DMS114 treated with DMSO at 0.1 percent for 48 hours (cell line): ENCODE data around the gene EIF5.
"Not testable (repeated sequence)": the region's sequence is repeated elsewhere in the genome, so short reads cannot be mapped to it uniquely, and the experiment has no call there.

Source experiments
- DNase-seq: peaks from one replicate; lab custom pipeline; 2025; ENCODE audit not compliant: unreplicated experiment; lab: John Stamatoyannopoulos, UW

Gene EIF5

DNA sequence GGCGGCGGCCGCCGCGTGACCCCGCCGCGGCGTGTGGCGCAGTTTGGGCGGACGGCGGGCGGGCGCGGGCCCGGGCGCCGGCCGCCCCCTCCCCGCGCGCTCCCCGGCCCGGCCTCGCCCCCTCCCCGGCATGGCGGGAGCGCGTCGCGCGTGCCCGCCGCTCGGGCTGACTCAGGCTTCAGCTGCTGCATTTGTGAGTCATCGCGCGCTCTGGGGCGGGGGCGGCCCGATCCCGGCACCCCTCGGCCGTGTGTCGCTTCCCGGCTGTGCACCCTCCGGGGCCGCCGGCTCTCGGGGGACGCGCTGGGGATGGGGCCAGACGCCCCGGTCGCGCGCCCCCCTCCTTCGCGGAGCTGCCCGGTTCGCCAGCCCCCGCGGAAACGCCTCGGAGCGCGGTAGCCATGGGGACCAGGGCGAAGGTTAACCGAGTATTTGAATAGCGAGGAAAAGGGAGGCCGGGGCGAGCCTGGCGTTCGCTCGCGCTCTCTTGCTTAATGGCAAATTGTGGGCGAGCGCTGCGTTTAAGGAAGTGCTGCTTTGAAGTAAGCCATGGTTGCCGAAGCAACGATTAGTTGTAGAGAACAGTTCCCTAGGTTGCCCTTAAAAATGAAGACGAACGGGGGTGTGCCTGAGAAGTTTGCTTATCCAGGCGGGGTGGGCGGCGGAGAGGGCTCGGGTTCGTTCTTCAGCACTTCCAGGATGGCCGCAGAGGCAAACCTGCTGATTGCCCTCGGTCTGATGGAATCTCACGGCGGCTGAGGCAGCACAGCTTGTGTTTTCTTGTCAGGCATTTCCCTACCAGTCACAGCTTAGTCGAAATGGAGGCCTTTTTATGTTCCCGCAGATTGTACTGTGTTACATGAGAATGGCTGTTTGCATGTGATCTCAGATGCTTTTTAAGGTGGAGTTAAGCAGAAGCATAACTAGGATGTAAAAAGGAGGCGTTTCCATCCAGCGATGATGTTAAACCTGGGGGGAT is 896 bp downstream of the EIF5 start:
- no peak for DNase-seq

DNA sequence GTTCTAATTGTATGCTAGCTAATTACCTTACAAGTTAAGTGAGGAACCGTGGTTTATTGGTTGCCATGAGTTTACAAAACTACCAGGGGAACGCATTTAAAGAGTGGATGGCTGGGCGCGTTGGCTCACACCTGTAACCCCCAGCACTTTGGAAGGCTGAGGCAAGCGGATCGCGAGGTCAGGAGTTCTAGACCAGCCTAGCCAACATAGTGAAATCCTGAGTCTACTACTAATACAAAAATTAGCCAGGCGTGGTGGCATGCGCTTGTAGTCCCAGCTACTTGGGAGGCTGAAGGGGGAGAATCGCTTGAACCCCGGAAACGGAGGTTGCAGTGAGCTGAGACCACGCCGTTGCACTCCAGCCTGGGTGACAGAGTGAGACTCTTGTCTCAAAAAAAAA is 2.2 kb downstream of the EIF5 start:
- no peak for DNase-seq

DNA sequence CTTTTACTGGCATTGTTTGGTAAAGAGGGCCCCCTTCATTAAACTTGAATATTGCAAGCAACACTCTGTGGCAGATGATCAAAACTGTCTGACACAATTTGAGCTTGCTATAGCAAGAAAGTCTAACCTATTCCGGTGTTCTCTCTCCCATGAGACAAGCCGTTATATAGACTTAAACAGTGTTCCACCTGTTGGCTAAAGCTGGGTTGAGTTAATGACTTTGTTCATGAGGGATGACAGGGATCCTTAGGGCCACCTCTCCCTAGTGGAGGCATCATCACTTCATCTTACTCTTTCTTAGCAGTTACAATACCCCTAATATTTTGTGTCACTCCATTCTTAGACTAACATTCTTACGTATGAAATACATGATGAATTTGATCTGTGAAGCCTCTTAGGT is 3.8 kb downstream of the EIF5 start:
- DNase-seq: no peak

DNA sequence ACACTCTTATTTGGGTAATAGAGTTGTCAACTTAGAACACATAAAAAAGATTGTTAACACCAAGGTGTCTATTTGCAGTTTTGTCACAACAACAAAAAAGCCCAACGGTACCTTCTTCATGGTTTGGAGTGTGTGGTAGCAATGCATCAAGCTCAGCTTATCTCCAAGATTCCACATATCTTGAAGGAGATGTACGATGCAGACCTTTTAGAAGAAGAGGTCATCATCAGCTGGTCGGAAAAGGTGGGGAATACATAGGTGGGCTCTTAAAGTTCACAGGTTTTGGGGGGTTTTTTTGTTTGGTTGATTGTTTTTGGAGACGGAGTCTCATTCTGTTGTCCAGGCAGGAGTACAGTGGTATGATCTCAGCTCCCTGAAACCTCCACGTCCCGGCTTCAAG is 5.5 kb downstream of the EIF5 start:
- no peak for DNase-seq

DNA sequence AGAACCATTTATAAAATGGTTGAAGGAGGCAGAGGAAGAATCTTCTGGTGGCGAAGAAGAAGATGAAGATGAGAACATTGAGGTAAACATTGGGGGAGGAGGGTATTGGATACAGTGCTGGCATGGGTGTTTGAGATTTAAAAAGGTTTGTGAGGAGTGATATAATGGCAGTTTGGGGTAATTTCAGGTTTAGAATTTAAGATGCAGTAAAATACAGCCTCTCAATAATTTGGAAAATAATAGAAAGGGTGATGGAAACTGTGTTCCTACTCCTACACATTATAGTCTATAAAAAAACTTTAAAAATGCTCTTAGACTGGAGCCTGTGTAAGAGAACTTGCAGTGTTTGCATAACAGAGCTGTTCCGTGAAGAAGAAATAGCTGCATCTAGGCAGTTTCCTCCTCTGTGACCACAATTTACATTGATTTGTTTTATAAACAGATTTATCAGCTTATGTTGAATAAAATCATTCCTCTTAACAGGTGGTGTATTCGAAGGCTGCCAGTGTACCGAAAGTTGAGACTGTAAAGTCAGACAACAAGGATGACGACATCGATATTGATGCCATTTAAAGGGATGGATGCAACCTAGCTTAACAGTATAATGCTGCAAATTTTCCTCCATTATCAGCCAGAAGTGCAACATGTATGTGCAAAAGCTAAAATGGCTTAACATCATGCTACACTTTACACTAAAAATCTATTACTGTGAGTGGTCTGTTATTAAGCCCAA is 6.6 kb downstream of the EIF5 start:
- no peak for DNase-seq

DNA sequence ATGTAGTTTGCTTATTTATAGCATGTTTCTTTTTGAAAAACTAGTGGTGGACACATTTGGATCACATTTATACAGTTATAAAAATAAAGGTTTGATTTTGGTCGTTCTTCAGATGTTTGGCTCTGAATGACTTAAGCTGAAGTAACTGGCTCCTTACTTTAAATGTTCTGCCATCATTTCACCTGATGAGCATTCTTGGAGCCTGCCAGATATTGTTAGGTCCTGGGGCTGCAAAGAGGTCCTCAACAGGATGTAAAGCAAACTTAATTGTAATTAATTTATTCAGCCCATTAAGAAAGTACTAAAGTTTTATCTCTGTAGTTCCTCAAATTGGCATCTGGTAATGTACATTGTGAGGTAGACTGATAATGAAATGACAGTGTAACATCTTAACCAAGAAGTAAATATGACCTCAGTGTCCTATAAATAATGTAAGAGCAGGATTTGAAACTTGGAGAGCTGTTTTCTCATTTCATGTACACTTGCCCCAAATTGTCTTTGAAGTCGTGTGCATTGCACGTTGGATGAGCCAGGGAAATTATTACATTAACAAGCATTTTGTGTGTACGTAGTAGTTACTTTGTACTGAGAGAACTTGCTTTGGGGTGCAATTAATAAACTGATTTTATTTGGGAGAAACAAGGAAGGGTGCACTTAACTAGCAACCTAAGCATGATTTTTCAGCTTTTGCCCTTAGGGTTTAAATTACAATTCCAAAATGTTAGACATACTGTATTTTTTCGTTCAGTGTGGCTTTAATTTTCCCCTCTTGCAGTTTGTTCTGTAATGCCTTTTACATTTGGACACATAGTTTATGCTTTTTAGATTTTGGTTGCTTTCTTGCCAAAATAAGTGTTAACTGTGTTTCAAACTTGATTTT is 7.5 kb downstream of the EIF5 start:
- DNase-seq: no peak

DNA sequence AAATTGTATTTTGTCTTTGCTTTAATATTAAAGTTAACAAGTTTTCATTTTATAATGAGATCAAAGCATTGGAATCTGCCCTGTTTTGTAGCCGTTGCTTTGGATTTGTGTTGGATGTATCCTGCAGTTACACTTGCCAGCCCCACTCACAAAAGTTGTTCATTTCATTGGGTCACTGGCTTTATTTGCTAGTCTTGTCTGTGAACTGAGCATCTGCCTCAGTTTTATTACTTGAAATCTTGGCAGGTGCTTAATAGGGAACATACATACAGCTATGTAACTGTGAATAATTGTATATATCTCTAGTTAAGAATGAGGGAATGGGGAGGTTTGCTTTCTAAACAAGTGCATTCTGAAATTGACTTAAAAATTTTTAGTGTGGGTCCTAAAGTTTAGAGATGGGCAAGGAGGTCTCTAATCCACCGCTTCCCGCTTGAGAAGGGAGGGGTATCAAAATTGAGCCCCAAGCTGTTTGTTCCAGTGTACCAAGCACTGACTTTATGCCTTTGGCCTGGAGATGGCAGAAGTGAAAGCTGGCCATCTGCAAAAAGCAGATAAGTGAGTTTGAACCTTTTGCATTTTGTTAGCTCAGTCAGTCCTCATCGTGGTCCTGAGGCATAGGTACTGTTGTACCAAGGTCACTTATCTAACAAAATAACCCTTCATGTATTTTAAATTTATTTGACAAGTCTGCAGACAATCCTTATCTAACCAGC is 9.3 kb downstream of the EIF5 start:
- no peak for DNase-seq

DNA sequence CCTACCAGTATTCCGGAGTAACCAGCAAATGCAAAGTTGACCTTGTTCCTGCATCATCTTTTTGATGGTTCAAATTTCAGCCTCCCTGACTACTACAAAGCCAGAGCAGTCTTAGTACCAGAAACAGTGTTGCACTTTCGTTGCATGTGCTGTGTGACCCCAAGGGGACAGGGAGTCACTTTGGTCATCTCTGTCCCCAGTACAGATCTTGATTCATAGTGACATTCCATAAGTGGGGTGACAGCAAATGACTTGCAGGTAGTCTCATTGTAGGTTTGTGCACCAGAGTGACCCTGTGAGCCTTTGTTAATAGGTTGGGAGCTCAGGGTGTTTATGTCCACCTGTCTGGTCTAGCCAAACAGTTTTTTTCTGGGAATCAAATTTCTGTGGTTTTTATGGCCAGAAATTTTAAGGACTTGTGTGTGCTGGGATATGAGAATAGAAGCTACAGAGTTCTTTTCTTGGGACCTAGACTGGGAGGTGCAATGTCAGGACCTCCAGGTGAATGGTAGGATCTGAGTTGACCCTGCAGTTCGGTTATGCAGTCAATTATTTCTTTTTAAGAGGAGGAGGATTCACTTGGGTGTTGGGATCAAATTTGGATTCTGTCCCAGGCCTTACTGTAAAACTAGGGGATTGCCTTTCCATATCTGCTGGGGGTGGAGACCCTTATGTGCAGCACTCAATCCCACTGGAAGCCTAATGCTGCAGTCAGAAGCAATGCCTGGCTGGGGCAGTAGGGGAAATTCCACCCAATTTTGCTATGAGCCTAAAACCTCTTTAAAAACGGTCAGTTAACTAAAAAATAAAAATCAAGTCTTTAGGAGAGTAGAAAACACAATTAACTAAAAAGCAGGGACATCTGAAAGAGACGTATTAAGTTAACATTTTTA is 10.1 kb downstream of the EIF5 start:
- DNase-seq: no peak

DNA sequence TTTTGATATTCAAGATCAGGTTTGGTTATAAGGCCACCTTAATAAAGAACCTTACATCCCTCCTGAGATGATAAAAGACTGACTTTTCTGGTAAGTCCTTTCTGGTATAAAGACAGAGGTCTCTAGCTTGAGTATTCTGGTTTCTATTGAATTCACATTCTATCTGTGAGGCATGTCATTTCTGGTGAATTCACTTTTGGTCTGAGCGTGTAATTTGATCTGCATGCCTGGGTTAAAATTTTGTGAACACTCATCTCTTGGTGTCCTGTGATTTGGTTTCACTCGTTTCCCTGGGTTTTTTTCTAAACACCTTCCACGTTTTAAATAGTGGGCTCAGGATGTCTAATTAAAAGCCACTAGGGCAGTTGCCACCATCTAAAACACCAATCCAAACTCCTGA is 12.2 kb downstream of the EIF5 start:
- DNase-seq: no peak

DNA sequence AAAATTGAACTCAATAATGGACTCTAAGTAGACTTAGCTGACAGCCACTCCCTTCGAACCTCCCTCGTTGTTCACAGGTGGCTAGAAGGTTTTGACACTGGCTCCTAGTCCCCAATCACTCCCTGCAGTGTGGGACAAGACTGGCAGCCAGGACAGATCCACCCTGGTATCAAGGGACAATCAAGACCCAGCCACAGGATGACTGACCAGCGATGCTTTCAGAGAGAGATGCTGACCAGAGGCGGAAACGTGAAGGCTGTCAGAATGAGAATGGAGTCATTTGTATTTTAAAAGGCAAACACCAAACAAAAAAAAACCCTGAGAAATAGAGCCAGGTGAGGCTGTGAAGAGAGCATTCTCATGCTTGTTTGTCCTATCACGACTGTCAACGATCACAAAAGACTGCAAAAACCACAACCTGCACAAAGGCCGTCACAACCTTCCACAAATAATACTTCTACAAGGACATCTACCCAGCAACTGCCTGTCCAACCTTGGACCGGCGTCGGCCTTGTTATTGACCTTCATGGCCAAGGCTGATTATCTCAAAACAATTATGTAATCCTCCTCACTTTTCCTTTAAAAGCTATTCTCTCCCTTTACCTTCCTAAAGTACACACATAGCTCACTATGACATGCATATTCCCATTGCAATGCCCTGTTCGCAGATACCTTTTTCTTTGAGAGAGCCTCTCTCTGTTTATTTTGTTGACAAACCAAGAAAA is 13.2 kb downstream of the EIF5 start:
- DNase-seq: no peak

DNA sequence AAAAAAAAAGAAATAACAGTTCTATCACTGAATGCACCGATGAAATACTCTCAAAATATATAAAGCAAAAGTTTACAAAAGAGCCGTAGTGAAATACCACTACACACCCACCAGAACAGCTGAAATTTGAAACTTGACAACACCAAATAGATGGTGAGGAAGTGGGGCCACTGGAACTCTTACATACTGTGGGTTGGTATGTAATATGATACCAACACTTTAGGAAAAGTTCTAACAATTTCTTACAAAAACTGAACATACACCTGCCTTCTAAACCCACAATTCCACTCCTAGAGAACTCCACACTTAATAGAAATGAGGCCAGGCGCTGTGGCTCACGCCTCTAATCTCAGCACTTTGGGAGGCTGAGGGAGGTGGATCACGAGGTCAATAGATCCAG is 14.1 kb downstream of the EIF5 start:
- no peak for DNase-seq

DNA sequence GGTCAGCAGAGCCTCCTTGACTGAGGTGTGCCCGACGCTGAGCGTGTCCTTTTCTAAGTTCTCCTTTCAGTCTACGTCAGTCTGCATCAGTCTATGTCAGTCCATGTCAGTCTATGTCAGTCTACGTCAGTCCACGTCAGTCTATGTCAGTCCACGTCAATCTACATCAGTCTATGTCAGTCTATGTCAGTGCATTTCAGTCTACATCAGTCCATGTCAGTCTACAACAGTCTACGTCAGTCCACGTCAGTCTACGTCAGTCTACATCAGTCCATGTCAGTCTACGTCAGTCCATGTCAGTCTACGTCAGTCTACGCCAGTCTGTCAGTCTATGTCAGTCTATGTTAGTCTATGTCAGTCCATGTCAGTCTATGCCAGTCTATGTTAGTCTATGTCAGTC is 15.9 kb downstream of the EIF5 start:
- DNase-seq: no peak

DNA sequence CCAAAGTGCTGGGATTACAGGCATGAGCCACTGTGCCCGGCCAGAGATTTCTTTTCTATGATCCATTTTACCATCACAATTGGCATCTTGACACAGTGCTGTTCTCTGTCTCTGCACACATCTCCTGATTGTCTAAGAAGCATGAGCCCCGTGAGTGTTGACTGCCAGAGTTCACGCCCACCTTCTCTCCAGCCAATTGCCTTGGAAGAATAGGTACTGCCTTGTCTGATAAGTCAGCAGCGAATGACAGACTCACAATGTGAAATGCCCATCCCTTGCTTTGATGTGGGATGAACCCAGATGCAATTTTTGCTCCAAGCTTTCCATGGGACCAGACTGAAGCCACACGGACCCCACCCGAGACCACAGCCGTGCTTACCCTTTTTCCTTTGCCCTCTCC is 19.3 kb downstream of the EIF5 start:
- no peak for DNase-seq

DNA sequence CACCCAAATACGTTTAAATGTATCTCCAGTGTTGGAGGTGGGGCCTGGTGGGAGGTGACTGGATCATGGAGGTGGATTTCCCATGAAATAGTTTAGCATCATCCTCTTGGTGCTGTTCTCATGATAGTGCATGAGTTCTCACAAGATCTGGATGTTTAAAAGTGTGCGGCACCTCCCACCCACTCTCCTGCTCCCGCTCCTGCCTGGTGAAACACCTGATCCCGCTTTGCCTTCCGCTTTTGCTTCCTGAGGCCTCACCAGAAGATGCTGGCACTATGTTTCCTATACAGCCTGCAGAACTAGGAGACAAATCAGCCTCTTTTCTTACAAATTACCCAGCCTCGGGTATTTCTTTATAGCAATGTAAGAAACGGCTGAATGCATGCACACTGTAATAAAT is 20.1 kb downstream of the EIF5 start:
- DNase-seq: no peak

DNA sequence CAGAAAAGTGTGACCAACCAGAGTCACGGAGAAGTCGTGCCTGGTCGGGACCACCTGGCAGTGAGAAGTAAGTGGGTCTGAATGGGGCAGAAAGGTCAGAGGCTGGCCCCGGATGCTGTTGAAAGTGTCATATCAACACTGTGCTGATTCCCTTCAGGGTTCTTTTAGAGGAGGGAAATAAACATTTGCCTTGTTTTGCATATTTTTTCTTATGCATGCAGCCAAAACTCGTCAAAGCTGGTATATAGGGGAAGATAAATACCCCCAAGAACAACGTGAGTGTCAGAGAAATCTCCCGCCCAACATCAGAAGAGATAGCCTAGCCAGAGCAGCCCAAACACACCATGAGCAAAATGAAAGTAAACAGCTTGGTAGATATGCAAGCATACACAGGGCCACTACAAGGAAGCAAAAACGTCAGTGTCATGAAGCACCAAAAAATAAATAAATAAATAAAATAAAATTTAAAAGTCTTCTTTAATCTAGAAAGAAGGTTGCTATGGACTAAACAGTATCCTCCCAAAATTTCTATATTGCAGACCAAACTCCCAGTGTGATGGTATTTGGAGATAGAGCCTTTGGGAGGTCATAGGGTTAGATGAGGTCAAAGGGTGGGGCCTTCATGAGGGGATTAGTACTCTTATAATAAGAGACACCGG is 22.1 kb downstream of the EIF5 start:
- no peak for DNase-seq

DNA sequence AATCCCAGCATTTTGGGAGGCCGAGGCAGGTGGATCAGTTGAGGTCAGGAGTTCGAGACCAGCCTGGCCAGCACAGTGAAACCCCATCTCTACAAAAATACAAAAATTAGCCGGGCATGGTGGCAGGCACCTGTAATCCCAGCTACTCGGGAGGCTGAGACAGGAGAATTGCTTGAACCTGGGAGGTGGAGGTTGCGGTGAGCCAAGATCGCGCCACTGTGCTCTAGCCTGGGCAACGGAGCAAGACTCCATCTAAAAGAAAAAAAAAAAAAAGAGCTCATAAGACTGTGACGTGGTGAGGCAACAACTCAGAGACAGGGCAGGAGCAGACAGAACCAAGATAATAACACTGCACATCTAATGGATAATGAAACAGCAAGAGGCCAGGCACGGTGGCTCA is 23.5 kb downstream of the EIF5 start:
- not testable (repeated sequence) for DNase-seq

DNA sequence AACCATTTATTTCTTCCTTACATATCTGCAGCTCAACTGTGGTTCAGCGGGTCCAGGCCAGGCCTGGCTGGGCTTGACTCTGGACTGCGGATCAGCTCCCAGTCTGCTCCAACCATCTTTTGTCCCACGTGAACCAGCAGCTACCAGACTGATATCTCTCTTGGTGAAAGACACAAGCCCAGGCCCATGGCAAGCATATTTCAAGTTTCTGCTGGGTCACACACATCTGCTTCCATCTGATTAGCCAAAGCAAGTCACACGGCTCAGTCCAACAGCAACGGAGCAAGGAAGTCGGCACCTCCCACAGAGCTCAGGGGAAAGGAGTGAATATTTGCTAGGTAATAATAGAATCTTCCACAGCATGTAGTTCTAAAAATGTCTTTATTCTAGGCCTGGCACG is 26.5 kb downstream of the EIF5 start:
- no peak for DNase-seq

DNA sequence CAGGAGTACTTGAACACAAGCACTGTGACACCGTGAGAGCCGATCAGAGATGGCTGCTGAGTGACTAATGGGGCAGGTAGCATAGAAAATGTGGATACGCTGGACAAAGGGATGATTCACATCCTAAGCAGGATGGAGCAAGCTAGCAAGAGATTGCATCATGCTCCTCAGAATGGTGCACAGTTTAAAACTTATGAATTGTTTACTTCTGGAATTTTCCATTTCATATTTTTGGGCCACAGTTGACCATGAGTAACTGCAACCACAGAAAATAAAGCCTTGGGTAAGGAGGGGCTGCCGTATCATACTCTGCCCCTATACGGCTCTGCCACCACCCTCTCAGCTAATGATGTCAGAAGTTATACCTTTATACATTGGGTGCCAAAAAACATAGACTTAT is 27.8 kb downstream of the EIF5 start:
- no peak for DNase-seq

DNA sequence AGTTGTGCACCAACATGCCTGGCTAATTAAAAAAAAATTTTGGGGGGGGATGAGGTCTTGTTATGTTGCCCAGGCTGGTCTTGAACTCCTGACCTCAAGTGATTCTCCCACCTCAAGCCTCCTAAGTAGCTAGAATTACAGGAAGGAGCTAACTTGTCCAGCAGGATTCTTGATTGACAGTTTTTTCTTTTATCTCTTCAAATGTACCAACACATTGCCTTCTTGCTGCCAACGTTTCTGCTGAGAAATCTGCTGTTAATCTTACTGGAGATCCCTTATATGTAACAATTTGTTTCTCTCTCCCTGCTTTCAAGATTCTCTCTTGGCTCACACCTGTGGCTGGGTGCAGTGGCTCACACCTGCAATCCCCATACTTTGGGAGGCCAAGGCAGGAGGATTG is 28.7 kb downstream of the EIF5 start:
- no peak for DNase-seq
